ENCODE measurements around the gene ZNF853. TPM values are rescaled to one million over a fixed set of nuclear protein-coding genes. Genes with fewer than 3 reads are reported as not detected.

ZNF853 gene
- total RNA-seq, 2 experiments from 2014 or later, result 4.7 to 4.9 TPM

DNA sequence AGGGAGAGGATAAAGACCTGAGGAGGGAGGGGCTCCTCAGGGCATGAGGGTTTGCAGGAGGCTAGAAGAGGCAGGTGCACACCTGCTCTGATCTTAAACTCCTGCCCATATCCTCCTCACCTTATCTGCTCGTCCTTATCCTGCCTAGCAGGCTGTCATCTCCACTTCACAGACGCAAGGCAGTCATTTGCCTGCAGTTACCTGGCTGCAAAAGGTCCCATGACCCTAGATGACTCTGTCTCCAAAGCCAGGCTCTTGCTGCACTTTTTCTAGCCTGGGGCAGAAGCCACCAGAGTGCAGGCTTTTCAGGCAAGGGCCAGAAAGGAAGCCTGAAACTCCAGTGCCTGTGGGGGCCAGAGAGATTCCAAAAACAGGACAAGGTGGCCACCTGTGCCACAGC lies 1.7 kb upstream of the ZNF853 start:
- peaks cover 25% of the 10 kb centered on the region for H3K27me3 Mint-ChIP-seq
- no peaks in the 10 kb centered on the region for H3K36me3 Mint-ChIP-seq
- H3K4me1 Mint-ChIP-seq, result peaks cover 7% of the 10 kb centered on the region
- no peak overlapping the region for H3K4me3 Mint-ChIP-seq
- DNase-seq, result no peak
- POLR2A ChIA-PET, result no interaction called here
- H3K9me3 Mint-ChIP-seq, result no peaks in the 10 kb centered on the region
- peak overlapping the region; percentile 60 for H3K27ac Mint-ChIP-seq
- no peak for ATAC-seq (ENCODE audit: low read depth)

DNA sequence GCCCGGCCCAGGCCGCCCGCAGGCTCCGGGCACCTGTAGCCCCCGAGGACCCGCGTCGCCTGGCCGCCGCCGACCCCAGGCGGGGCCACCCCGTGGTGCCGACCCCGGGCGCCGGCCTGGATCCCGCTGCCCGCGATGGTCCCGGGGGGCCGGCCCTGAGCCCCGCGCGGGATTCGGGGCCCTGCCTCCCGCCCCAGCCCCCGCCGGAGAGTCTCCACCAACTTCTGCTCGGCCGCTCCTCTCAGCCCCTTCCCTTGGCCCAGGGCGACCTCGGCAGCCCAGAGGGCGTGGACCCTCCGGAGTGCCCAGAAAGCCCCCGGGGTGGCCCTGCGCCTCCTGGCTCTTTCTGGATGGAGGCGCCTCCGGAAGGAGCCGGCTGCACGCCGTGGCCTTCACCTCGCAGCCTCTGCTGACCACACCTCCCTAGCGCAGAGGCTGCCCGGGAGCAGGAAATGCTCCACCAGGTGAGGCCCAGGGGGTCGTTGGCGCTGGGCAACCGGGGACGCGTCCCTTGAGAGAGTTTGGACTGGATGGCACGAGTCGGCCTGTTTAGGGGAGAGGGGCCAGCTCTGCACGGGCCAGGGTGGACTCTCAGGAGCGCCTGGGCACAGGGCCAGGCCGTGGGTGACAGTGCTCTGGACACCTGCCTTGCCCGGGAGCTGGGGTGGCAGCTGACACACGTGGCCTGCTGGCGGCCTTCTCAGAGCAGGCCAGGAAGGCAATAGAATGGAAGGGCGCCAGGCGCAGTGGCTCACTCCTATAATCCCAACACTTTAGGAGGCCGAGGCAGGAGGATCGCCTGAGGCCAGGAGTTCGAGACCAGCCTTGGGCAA lies 529 bp downstream of the ZNF853 start:
- no peaks in the 10 kb centered on the region for H3K9me3 Mint-ChIP-seq
- no peak overlapping the region for H3K27ac Mint-ChIP-seq
- peaks cover 26% of the 10 kb centered on the region for H3K4me1 Mint-ChIP-seq
- peak overlapping the region; percentile 55 for H3K4me3 Mint-ChIP-seq
- DNase-seq (peak; percentile 48), ATAC-seq (ENCODE audit: low read depth) (peak; percentile 17)
- POLR2A ChIA-PET, result no interaction called here
- no peaks in the 10 kb centered on the region for H3K36me3 Mint-ChIP-seq
- H3K27me3 Mint-ChIP-seq, result peaks cover 25% of the 10 kb centered on the region

DNA sequence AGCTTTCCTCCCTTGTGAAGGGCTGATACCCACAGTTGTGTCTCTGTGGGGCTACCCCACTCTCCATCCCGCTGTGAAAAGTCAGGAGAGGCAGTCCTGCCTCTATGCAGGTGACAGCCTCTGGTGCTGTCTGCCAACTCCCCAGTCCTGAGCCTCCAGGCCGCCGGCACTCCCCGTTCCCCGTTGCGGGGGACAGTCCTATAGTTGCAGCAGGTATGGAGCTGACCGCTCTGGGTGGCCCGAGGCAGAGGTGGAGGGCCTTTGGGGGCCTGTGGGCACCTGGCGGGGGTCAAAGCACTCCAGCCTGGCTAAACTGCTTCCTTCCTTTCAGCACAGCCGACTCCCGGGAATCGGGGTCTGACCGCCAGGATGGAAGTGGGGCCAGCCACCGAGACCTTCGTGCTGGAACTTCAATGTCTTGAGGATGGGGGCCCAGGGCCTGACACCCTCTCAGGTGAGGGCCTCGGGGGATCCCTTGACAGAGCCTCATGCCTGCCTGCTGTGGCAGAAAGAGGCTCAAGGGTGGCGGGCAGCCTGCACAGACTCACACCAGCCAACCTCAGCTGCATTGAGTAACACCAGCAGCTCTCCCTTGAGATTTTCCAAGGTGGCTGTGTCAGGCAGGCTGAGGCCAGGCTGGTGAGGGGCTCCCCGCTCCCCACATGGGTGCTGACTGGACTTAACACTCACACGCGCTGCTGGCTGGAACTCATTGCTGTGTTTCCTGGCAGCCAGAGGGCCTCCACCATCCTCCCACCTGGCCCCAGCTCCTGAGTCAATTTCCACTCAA lies 1.6 kb downstream of the ZNF853 start:
- H3K4me3 Mint-ChIP-seq, result no peak overlapping the region
- H3K27me3 Mint-ChIP-seq, result peaks cover 25% of the 10 kb centered on the region

DNA sequence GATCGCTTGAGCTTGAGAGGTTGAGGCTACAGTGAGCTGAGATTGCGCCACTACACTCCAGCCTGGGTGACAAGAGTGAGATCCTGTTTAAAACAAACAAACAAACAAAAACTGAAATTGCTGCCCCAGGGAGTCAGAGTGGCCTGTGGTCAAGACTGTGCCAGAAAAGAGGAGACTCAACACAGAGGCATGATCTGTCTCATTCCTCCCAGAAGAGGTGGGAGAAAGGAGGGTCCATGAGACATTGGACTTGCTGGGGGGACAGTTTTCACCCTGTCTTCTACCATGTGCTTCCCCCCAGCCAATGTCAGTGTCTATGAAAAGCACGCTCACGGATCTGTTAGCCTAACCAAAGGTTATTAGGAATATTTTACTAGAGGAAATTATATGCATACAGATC lies 3.2 kb downstream of the ZNF853 start:
- no peaks in the 10 kb centered on the region for H3K36me3 Mint-ChIP-seq
- no peak for ATAC-seq (ENCODE audit: low read depth)
- peaks cover 20% of the 10 kb centered on the region for H3K27me3 Mint-ChIP-seq
- POLR2A ChIA-PET, result interaction anchor here (0.7 kb wide), 1 partner anchor 28 kb away, joined by 3 read pairs; no protein-coding TSS in a partner anchor
- H3K27ac Mint-ChIP-seq, result no peak overlapping the region
- no peaks in the 10 kb centered on the region for H3K9me3 Mint-ChIP-seq
- no peak overlapping the region for H3K4me3 Mint-ChIP-seq
- DNase-seq, result no peak
- peaks cover 37% of the 10 kb centered on the region for H3K4me1 Mint-ChIP-seq

More for the DNA sequence above, 1.6 kb downstream of the ZNF853 start:
- Mint-ChIP-seq H3K4me1 (peaks cover 35% of the 10 kb centered on the region), H3K36me3 (no peaks in the 10 kb centered on the region), H3K27ac (no peak overlapping the region), H3K9me3 (no peaks in the 10 kb centered on the region)
- POLR2A ChIA-PET, result no interaction called here
- DNase-seq, result no peak
- ATAC-seq (ENCODE audit: low read depth), result no peak

DNA sequence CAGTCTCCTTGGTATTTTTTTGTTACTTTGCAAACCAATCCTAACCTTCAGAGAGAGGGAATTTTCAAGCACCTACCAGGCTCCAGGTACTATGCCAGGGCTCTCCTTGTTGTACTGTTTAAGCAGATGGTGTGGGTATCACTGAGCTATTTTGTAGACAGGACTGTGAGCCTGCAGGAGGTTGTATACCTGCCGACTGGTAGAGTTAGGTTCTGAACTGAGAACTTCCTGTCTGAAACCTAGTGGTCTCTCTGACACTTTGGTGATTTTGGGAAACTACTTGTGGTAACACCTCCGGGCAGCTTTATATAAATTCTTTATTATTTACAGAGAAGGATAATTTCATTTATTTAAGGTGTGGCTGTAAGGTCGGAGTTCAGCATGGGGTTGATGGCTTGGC lies 4.6 kb downstream of the ZNF853 start:
- POLR2A ChIA-PET, result interaction anchor here (3.3 kb wide), 1 partner anchor 17 kb away, joined by 13 read pairs; the partner anchor contains the start of gene ZNF316
- DNase-seq (no peak), ATAC-seq (ENCODE audit: low read depth) (peak; percentile 59)
- peaks cover 44% of the 10 kb centered on the region for H3K4me1 Mint-ChIP-seq
- H3K27me3 Mint-ChIP-seq, result peaks cover 11% of the 10 kb centered on the region
- H3K4me3 Mint-ChIP-seq, result peak overlapping the region; percentile 79
- H3K36me3 Mint-ChIP-seq, result no peaks in the 10 kb centered on the region
- H3K27ac Mint-ChIP-seq, result peak overlapping the region; percentile 89
- H3K9me3 Mint-ChIP-seq, result no peaks in the 10 kb centered on the region

DNA sequence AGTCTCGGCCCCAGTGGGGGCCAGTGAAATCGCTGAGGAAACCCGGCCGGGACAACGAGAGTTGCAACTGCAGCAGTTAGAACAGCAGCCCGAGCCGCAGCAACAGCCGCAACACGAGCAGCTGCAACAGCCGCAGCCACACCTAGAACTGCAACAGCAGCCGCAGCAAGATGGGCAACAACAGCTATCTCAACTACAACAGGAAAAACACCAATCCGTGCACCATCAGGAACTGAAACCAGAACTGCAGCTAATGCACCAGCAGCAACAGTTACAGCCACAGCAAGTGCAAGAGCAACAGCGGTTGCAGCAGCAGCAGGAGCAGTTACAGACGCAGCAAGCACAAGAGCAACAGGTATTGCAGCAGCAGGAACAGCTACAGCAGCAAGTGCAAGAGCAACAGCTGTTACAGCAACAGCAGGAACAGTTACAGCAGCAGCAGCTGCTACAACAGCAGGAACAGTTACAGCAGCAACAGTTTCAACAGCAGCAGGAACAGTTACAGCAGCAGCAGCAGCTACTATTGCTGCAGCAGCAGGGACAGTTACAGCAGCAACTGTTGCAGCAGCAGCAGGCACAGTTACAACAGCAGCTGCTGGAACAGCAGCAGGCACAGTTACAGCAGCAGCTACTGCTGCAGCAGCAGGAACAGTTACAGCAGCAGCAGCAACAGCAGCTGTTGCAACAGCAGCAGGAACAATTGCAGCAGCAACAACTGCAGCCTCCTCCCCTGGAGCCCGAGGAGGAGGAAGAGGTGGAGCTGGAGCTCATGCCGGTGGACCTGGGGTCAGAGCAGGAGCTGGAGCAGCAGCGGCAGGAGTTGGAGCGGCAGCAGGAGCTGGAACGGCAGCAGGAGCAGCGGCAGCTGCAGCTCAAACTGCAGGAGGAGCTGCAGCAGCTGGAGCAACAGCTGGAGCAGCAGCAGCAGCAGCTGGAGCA lies 6.1 kb downstream of the ZNF853 start:
- no peak for DNase-seq
- Mint-ChIP-seq H3K36me3 (no peaks in the 10 kb centered on the region), H3K4me3 (peak overlapping the region; percentile 43)

DNA sequence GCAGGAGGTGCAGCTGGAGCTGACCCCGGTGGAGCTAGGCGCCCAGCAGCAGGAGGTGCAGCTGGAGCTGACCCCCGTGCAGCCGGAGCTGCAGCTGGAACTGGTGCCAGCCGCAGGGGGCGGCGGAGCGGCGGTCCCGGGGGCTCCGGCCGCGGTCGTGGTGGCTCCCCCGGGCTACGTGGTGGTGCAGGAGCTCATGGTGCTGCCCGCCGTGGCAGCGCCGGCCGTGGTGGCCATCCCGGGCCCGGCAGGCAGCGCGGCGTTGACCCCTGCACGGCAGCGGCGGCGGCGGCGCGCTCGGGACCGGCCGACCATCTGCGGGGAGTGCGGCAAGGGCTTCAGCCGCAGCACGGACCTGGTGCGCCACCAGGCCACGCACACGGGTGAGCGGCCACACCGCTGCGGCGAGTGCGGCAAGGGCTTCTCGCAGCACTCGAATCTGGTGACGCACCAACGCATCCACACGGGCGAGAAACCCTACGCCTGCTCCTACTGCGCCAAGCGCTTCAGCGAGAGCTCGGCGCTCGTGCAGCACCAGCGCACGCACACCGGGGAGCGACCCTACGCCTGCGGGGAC lies 6.8 kb downstream of the ZNF853 start:
- POLR2A ChIA-PET, result interaction anchor here (3.3 kb wide), 1 partner anchor 15 kb away, joined by 13 read pairs; the partner anchor contains the start of gene ZNF316
- H3K4me1 Mint-ChIP-seq, result peaks cover 45% of the 10 kb centered on the region
- H3K27ac Mint-ChIP-seq, result no peak overlapping the region
- H3K27me3 Mint-ChIP-seq, result peaks cover 9% of the 10 kb centered on the region
- no peak overlapping the region for H3K4me3 Mint-ChIP-seq
- DNase-seq (no peak), ATAC-seq (ENCODE audit: low read depth) (no peak)
- H3K36me3 Mint-ChIP-seq, result no peaks in the 10 kb centered on the region
- no peaks in the 10 kb centered on the region for H3K9me3 Mint-ChIP-seq

More for the DNA sequence above, 6.1 kb downstream of the ZNF853 start:
- Mint-ChIP-seq H3K27ac (peak overlapping the region; percentile 49), H3K9me3 (no peaks in the 10 kb centered on the region), H3K27me3 (peaks cover 11% of the 10 kb centered on the region), H3K4me1 (peaks cover 45% of the 10 kb centered on the region)
- POLR2A ChIA-PET, result interaction anchor here (0.7 to 3.3 kb wide), 2 partner anchors 12 to 16 kb away, joined by 3 to 13 read pairs; partner anchors contain the start of gene ZNF316
- no peak for ATAC-seq (ENCODE audit: low read depth)

DNA sequence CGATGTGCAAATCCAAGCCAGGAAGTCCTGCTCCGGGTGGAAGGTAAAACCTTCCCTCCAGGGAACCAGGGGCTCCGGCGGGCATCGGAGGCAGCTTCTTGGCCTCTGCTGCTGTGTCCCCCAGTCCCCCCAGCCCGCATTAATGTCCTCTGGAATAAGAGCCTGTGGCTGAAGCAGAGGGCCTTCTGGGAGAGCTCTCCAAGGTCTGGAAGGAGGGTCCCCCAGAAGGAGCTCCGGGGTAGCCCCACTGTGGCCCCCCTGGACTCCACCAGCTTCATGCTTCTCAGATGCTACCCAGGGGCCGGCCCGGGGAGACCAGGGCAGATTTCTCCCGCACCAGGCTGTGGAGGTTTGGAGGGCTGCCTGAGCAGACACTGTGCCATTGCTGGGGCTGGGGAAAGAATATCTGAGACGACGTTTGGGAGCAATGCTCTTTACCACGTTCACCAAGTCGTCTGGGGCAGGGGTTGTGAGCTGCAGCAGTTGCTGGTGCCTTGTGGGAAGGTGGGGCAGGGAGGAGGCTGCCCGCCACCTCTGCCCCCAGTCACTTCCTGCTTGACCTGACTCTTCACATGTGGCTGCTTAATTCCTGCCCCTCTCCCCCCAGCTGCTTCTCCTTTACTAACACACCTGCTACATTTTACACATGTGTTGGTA lies 8.3 kb downstream of the ZNF853 start:
- DNase-seq (peak; percentile 50), ATAC-seq (ENCODE audit: low read depth) (peak; percentile 73)
- POLR2A ChIA-PET, result interaction anchor here (1.1 kb wide), 1 partner anchor 34 kb away, joined by 3 read pairs; the partner anchor contains the start of gene INTS15
- H3K4me3 Mint-ChIP-seq, result peak overlapping the region; percentile 84
- peak overlapping the region; percentile 93 for H3K27ac Mint-ChIP-seq
- peaks cover 40% of the 10 kb centered on the region for H3K4me1 Mint-ChIP-seq
- no peaks in the 10 kb centered on the region for H3K9me3 Mint-ChIP-seq
- H3K36me3 Mint-ChIP-seq, result no peaks in the 10 kb centered on the region
- no peaks in the 10 kb centered on the region for H3K27me3 Mint-ChIP-seq

DNA sequence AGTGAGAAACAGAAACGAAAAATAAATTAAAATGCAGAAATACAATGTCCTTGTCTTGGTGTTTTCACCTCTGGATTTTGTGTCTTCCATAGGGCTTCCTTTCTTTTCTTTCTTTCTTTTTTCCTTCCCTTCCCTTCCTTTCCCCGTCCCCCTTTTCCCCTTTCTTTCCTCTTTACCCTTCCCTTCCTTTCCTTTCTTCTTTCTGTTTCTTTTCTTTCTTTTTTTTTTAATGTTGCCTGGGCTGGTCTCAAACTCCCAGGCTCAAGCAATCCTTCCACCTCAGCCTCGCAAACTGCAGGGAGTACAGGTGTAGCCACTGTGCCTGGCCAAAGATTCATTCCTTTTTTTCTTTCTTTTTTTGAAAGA lies 8.8 kb downstream of the ZNF853 start:
- ATAC-seq (ENCODE audit: low read depth), result no peak
- peaks cover 37% of the 10 kb centered on the region for H3K4me1 Mint-ChIP-seq
- H3K9me3 Mint-ChIP-seq, result no peaks in the 10 kb centered on the region
- no peaks in the 10 kb centered on the region for H3K36me3 Mint-ChIP-seq
- H3K27ac Mint-ChIP-seq, result peak overlapping the region; percentile 93
- no peaks in the 10 kb centered on the region for H3K27me3 Mint-ChIP-seq
- POLR2A ChIA-PET, result interaction anchor here (1.1 kb wide), 1 partner anchor 34 kb away, joined by 3 read pairs; the partner anchor contains the start of gene INTS15
- peak overlapping the region; percentile 84 for H3K4me3 Mint-ChIP-seq
- DNase-seq, result no peak

DNA sequence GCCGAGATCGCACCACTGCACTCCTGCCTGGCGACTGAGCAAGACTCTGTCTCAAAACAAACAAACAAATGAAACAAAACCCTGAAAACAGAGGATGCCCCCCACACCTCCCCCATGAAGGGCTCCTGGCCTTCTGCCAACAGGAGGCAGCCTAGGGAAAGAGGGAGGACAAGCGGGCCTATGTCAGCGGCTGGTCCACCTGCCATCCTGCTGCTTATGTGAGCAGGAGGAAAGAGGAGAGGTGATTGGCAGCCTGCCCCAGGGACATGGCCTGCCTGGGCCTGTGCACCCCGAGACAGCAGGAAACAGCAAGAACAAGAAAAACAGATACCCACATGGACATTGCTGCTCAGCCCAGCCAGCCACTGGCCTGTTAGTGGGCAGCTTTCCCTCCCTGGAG lies 12.6 kb downstream of the ZNF853 start:
- Mint-ChIP-seq H3K27ac (no peak overlapping the region), H3K27me3 (no peaks in the 10 kb centered on the region), H3K4me3 (no peak overlapping the region), H3K9me3 (no peaks in the 10 kb centered on the region), H3K4me1 (peaks cover 14% of the 10 kb centered on the region), H3K36me3 (no peaks in the 10 kb centered on the region)
- DNase-seq (no peak), ATAC-seq (ENCODE audit: low read depth) (no peak)
- POLR2A ChIA-PET, result interaction anchor here (1.1 kb wide), 1 partner anchor 20 kb away, joined by 8 read pairs; no protein-coding TSS in a partner anchor

DNA sequence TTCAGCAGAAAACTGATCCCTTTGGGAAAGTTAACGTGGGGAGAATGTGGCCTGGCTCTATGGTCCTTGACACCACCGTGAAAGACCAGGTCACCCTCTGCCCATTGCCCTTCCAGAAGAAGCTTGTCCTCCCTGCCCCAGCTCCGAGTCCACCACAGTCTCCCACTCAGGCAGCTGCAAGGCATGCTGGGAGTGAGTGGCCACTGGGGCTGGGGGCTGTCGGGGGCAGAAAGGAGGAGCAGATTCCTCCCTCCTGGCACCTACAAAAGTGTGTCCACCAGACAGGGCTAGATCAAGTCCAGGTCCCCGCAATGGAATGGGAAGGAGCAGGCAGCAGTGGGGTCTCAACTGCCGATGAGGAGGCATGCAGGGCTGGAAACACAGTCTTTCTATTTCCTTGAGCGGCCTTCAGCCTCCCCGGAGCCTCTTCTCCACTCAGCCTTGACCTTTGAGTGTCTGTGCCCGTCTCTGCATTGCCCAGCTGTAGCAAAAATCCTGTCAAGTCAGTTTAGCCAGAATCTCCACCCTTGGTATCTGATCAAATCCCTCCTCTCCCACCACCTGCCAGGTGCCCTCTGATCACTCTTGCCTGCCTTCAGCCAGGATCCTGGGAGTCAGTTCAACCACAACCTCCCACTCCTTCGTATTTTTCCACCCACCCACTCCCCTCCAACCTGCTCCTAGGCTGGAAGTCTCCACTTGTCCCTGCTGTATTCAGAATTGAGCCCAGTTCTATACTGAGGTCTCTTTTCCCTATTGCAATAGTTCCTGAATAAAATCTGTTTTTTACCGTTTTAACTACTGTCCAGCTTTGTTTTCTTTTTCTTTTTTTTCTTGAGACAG lies 14.8 kb downstream of the ZNF853 start:
- DNase-seq, result no peak
- H3K9me3 Mint-ChIP-seq, result peaks cover 1% of the 10 kb centered on the region
- peaks cover 3% of the 10 kb centered on the region for H3K4me1 Mint-ChIP-seq
- no peaks in the 10 kb centered on the region for H3K27me3 Mint-ChIP-seq
- no peak overlapping the region for H3K4me3 Mint-ChIP-seq
- POLR2A ChIA-PET, result no interaction called here
- no peaks in the 10 kb centered on the region for H3K36me3 Mint-ChIP-seq
- no peak overlapping the region for H3K27ac Mint-ChIP-seq
- no peak for ATAC-seq (ENCODE audit: low read depth)
